Endothelial cell of umbilical vein (primary cell): ENCODE results near the gene JDP2. TPM values are rescaled to one million over a fixed set of nuclear protein-coding genes. Genes with fewer than 3 reads are reported as not detected.

Experiments used
- BruUV-seq: library from RNA; stranded (reverse); fragments of 400-500 nt; replicated peaks from 2 replicates; lab custom pipeline; 2021; lab: Mats Ljungman, UMichigan
- CTCF ChIA-PET: fragments of 300-600, 350-600 bp; sonication (Branson Sonifier 250); formaldehyde crosslinking; loops from one replicate; lab custom pipeline; 2021; ENCODE audit warnings: antibody characterized with exemption, inconsistent platforms; lab: Charles Lee
- POLR2A ChIA-PET: fragments of 300-600, 350-600 bp; sonication (Branson Sonifier 250); formaldehyde crosslinking; loops from one replicate; lab custom pipeline; 2021; ENCODE audit warnings: antibody characterized with exemption, inconsistent platforms; lab: Charles Lee
- DNase-seq: peaks from one replicate; pipeline ENCODE4 v3.0.0-alpha.2; 2011; ENCODE audit warnings: low read depth, low spot score
- FAIRE-seq: peaks from 2 replicates; lab custom pipeline; 2011; peaks lifted over from hg19 to GRCh38; lab: Jason Lieb, UNC
- H2AFZ ChIP-seq: 2 replicates; pipeline ENCODE4 v1.6.0; 2012; ENCODE audit warnings: low read depth, low read length, control low read depth, inconsistent platforms
- H3K27ac ChIP-seq: 2 replicates; pipeline ENCODE4 v1.5.1; 2011; ENCODE audit warnings: low read depth, mild to moderate bottlenecking, control low read depth, low read length, moderate library complexity; ENCODE audit not compliant: insufficient read depth
- H3K27me3 ChIP-seq, 2 experiments: 2 replicates each; pipeline versions ENCODE4 v1.6.0 to v1.6.1; 2011; ENCODE audit warnings: low read length in 2 of 2, mixed read lengths in 1 of 2; ENCODE audit not compliant: control insufficient read depth in 2 of 2, insufficient read depth in 2 of 2
- H3K36me3 ChIP-seq, 2 experiments: 2 replicates in 1 of 2; 3 replicates in 1 of 2; pipeline ENCODE4 v1.5.1; 2011; ENCODE audit warnings: low read length in 2 of 2, mild to moderate bottlenecking in 1 of 2, moderate library complexity in 1 of 2; ENCODE audit not compliant: control insufficient read depth in 2 of 2, insufficient read depth in 2 of 2; ENCODE audit errors: extremely low read depth in 1 of 2
- H3K4me1 ChIP-seq: 3 replicates; pipeline ENCODE4 v1.5.1; 2011; ENCODE audit warnings: mild to moderate bottlenecking, low read length; ENCODE audit not compliant: control insufficient read depth, insufficient read depth; ENCODE audit errors: extremely low read depth
- H3K4me2 ChIP-seq: 2 replicates; pipeline ENCODE4 v1.6.1; 2011; ENCODE audit warnings: low read length, control low read depth, mixed read lengths; ENCODE audit not compliant: insufficient read depth
- H3K4me3 ChIP-seq, 3 experiments: fragments of 200-600 bp in 1 of 3; sonication (generic), shearing (Covaris generic) in 1 of 3; replicated peaks in 1 of 3; 2 replicates each; pipeline ENCODE4 v1.5.1; 2011 to 2016; ENCODE audit warnings: control low read depth in 3 of 3, low read length in 3 of 3, mild to moderate bottlenecking in 2 of 3, inconsistent platforms in 1 of 3, low read depth in 1 of 3, moderate library complexity in 1 of 3; ENCODE audit not compliant: insufficient read depth in 1 of 3
- H3K79me2 ChIP-seq: 2 replicates; pipeline ENCODE4 v1.6.0; 2012; ENCODE audit warnings: low read length, inconsistent platforms; ENCODE audit not compliant: control insufficient read depth, insufficient read depth
- H3K9ac ChIP-seq: replicated peaks from 2 replicates; pipeline ENCODE3; 2011; ENCODE audit warnings: low read length, control low read depth; ENCODE audit not compliant: insufficient read depth; ENCODE audit errors: extremely low read depth
- H3K9me1 ChIP-seq: replicated peaks from 3 replicates; pipeline ENCODE4 v1.6.0; 2011; ENCODE audit warnings: mild to moderate bottlenecking, low read length; ENCODE audit not compliant: control insufficient read depth, insufficient read depth; ENCODE audit errors: extremely low read depth
- H3K9me3 ChIP-seq: replicated peaks from 2 replicates; pipeline ENCODE4 v1.5.1; 2012; ENCODE audit warnings: low read length, inconsistent platforms; ENCODE audit not compliant: control insufficient read depth, insufficient read depth
- H4K20me1 ChIP-seq: replicated peaks from 2 replicates; pipeline ENCODE3; 2011; ENCODE audit warnings: mild to moderate bottlenecking, low read length; ENCODE audit not compliant: control insufficient read depth, insufficient read depth; ENCODE audit errors: extremely low read depth
- EZH2 ChIP-seq: IDR thresholded peaks from 2 replicates; pipeline ENCODE4 v1.6.1; 2012; ENCODE audit warnings: borderline replicate concordance, low read depth, mild to moderate bottlenecking, moderate library complexity, low read length, inconsistent platforms; ENCODE audit not compliant: severe bottlenecking
- FOS ChIP-seq: IDR thresholded peaks from 2 replicates; pipeline ENCODE4 v1.6.1; 2011; ENCODE audit warnings: mild to moderate bottlenecking, low read length, moderate library complexity, borderline replicate concordance; ENCODE audit not compliant: insufficient read depth
- GATA2 ChIP-seq: IDR thresholded peaks from 2 replicates; pipeline ENCODE4 v1.7.0; 2011; ENCODE audit warnings: low read depth, mild to moderate bottlenecking, moderate library complexity, mixed read lengths, low read length; ENCODE audit not compliant: insufficient read length, insufficient read depth
- JUN ChIP-seq: IDR thresholded peaks from 2 replicates; pipeline ENCODE4 v1.6.1; 2011; ENCODE audit warnings: borderline replicate concordance, low read depth; ENCODE audit not compliant: insufficient read length, insufficient read depth
- MYC ChIP-seq: IDR thresholded peaks from one replicate; pipeline ENCODE4 v1.6.1; 2011; ENCODE audit warnings: mild to moderate bottlenecking, low read depth, low read length
- POLR2A ChIP-seq: IDR thresholded peaks from 2 replicates; pipeline ENCODE4 v1.6.1; 2012; ENCODE audit warnings: low read depth, mild to moderate bottlenecking, control low read depth, low read length
- POLR2AphosphoS5 ChIP-seq: IDR thresholded peaks from 2 replicates; pipeline ENCODE4 v1.6.1; 2012; ENCODE audit warnings: low read depth, mild to moderate bottlenecking, control low read depth, low read length, moderate library complexity; ENCODE audit not compliant: insufficient read depth
- dilution Hi-C: fragments of 300-500 bp; cut with MboI; formaldehyde crosslinking; loops from one replicate; pipeline ENCODE4 v1.15.0; 2019; ENCODE audit warnings: low sequenced_read_pairs; ENCODE audit not compliant: extremely low pct_ligation_motif_present
- intact Hi-C: fragments of 100-400 bp; cut with micrococcal nuclease; formaldehyde crosslinking; loops from one replicate; pipeline ENCODE4 v1.10.0; 2022
- polyA plus RNA-seq, 4 experiments: library from polyadenylated mRNA; depleted of rRNA in 3 of 4; stranded (reverse) in 3 of 4; unstranded in 1 of 4; fragments of >200 nt; gene quantifications; 2 replicates each; pipeline versions ENCODE4 v1.2.1 to v1.2.3, GENCODE V29; 2011 to 2012; ENCODE audit warnings: missing spikeins in 1 of 4
- total RNA-seq: library from RNA; stranded (reverse); gene quantifications from 2 replicates; pipeline ENCODE4 v1.2.3, GENCODE V29; 2021
- TF ChIP-seq, protein P1 (sequence below): IDR thresholded peaks from 2 replicates; pipeline ENCODE4 v1.6.1; 2011; ENCODE audit not compliant: insufficient read depth, insufficient read length
- TF ChIP-seq, protein P2 (sequence below), 2 donors: IDR thresholded peaks; 1 replicate in 1 of 2; 2 replicates in 1 of 2; pipeline ENCODE4 v1.5.1; 2011; ENCODE audit warnings: low read length in 2 of 2, mild to moderate bottlenecking in 2 of 2, moderate library complexity in 2 of 2, control low read depth in 1 of 2, inconsistent platforms in 1 of 2, low read depth in 1 of 2; ENCODE audit not compliant: insufficient read depth in 1 of 2; ENCODE audit errors: extremely low read depth in 1 of 2

JDP2 gene
- total and polyA plus RNA-seq, 2 donors (not counting 3 experiments of a cell fraction or from before 2014, with no cell fraction given), result 3.2 to 10.6 TPM

DNA sequence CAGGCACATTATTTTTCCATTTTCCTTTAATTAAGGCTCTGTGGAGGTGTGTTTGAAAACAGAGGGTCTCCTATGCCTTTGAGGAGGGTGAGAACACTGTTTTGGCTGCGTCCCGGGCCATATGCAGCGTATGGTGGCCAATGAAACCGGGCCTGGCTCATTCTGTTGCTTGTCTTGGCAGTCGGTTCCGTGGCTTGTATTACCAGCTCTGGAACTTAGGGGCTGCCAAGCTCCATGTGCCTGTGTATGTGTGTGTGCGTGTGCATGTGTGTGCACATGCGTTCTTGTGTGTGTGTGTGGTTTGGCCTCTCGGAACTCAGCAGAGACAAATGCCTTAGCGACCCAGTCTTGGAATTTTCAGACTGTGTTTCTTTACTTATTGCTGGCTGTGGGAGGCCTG, 2.7 kb downstream of the JDP2 start:
- Histone ChIP-seq H2AFZ (no peak overlapping the region), H3K4me1 (no peaks in the 10 kb centered on the region), H3K27ac (no peak overlapping the region), H3K27me3 (peaks cover 0 to 13% of the 10 kb centered on the region in 2 experiments), H4K20me1 (no peaks in the 10 kb centered on the region), H3K79me2 (no peaks in the 10 kb centered on the region), H3K4me3 (no peak overlapping the region), H3K9ac (no peak overlapping the region), H3K9me1 (no peaks in the 10 kb centered on the region), H3K36me3 (no peaks in the 10 kb centered on the region), H3K9me3 (no peaks in the 10 kb centered on the region), H3K4me2 (no peak overlapping the region)
- CTCF ChIA-PET, result interaction anchor here (1.2 to 1.4 kb wide), 4 partner anchors 9 to 131 kb away, joined by 3 to 5 read pairs (median 3); no protein-coding TSS in a partner anchor
- no TSS peak for BruUV-seq
- FAIRE-seq (no peak), DNase-seq (no peak)
- dilution Hi-C loops (no loop called here), intact Hi-C loops (loop anchor here (1.0 kb wide), 1 partner anchor 131 kb away; no protein-coding TSS in a partner anchor)
- POLR2A ChIA-PET, result no interaction called here
- TF ChIP-seq GATA2, result no peak
- TF ChIP-seq, protein P1, sequence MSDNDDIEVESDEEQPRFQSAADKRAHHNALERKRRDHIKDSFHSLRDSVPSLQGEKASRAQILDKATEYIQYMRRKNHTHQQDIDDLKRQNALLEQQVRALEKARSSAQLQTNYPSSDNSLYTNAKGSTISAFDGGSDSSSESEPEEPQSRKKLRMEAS, result no peak
- TF ChIP-seq, protein P2, sequence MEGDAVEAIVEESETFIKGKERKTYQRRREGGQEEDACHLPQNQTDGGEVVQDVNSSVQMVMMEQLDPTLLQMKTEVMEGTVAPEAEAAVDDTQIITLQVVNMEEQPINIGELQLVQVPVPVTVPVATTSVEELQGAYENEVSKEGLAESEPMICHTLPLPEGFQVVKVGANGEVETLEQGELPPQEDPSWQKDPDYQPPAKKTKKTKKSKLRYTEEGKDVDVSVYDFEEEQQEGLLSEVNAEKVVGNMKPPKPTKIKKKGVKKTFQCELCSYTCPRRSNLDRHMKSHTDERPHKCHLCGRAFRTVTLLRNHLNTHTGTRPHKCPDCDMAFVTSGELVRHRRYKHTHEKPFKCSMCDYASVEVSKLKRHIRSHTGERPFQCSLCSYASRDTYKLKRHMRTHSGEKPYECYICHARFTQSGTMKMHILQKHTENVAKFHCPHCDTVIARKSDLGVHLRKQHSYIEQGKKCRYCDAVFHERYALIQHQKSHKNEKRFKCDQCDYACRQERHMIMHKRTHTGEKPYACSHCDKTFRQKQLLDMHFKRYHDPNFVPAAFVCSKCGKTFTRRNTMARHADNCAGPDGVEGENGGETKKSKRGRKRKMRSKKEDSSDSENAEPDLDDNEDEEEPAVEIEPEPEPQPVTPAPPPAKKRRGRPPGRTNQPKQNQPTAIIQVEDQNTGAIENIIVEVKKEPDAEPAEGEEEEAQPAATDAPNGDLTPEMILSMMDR (IDR thresholded peaks at IDR 0.05; ENCODE audit: extremely low read depth in 1 of 2, insufficient read depth in 1 of 2, low read depth in 1 of 2, low read length in 2 of 2), result no peak
- TF ChIP-seq JUN, result no peak
- no peak for TF ChIP-seq MYC

DNA sequence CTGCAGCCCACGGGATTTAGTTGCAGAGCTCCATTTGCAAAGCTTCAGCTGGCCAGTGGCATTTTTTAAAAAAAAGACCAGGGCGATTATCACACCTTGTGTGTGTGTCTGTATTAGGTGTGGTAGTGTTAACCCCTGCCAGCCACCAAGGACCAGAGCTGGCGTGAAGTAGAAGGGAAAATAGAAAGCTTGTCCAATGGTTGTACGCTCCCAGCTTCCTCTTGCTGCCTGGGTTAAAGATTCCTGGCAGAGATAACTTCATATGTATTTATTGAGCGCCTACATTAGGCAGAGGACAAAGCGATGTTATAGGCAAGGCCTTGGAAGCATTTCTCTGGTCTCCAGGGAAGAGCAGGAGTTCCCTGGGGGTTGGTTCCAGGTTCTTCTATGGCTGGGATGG, 3.2 kb downstream of the JDP2 start:
- H2AFZ ChIP-seq, result no peak overlapping the region
- H4K20me1 ChIP-seq, result no peaks in the 10 kb centered on the region
- no peaks in the 10 kb centered on the region for H3K4me1 ChIP-seq
- ChIA-PET POLR2A (no interaction called here), CTCF (interaction anchor here (1.2 to 1.4 kb wide), 4 partner anchors 10 to 58 kb away, joined by 3 read pairs; no protein-coding TSS in a partner anchor)
- TF ChIP-seq POLR2A, result no peak
- TF ChIP-seq JUN, result no peak
- no peak for TF ChIP-seq EZH2
- no peak for TF ChIP-seq POLR2AphosphoS5
- TF ChIP-seq, protein P2 (IDR thresholded peaks at IDR 0.05; ENCODE audit: extremely low read depth in 1 of 2, insufficient read depth in 1 of 2, low read depth in 1 of 2, low read length in 2 of 2), result no peak
- TF ChIP-seq GATA2, result no peak
- no peak for TF ChIP-seq FOS
- TF ChIP-seq, protein P1, result no peak
- H3K9me3 ChIP-seq, result no peaks in the 10 kb centered on the region
- no TSS peak for BruUV-seq
- H3K4me3 ChIP-seq, result no peak overlapping the region
- no peak overlapping the region for H3K9ac ChIP-seq
- H3K4me2 ChIP-seq, result no peak overlapping the region
- FAIRE-seq (no peak), DNase-seq (no peak)
- peaks cover 0 to 13% of the 10 kb centered on the region in 2 experiments for H3K27me3 ChIP-seq
- dilution Hi-C loops (no loop called here), intact Hi-C loops (loop anchor here (1.0 kb wide), 1 partner anchor 130 kb away; no protein-coding TSS in a partner anchor)
- no peaks in the 10 kb centered on the region for H3K79me2 ChIP-seq
- no peaks in the 10 kb centered on the region for H3K9me1 ChIP-seq
- no peaks in the 10 kb centered on the region for H3K36me3 ChIP-seq
- H3K27ac ChIP-seq, result no peak overlapping the region
